Measurements from ENCODE around the gene CD200R1.

The CD200R1 gene

DNA sequence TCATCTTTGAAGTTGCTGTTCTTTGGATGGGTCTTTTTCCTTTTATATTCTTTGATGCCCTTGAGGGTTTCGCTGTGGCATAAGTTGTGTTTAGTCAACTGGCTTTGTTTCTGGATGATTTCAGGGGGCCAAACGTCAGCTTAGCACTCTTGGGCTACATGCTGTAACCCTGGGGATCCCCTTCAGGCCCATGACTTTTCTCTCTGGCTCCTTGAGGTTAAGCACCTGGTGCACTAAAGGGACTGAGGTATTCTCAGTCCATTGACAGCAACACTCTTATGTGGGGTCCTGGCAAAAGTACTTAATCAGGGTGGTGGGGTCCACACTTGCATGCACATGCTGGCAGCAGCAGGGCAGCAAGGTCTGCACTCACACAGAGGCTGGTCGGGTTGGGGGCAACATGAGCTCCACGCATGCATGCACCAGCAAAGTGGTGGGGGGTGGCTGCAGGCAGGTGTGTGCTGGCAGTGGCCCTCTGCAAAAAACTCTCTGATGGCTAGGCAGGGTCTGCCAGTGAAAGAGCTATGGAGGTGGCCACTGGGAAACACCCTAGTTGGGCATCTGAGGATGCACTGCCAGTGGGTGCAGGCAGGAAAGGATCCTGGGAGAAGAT, 90.1 kb downstream of the CD200R1 start:
- DNase-seq: no peak

GRCh38 chr3:112881891-112882290, 93.0 kb downstream of the CD200R1 start:
- DNase-seq: no peak

GRCh38 chr3:112875561-112875960, 99.3 kb downstream of the CD200R1 start:
- no peak for DNase-seq

DNA sequence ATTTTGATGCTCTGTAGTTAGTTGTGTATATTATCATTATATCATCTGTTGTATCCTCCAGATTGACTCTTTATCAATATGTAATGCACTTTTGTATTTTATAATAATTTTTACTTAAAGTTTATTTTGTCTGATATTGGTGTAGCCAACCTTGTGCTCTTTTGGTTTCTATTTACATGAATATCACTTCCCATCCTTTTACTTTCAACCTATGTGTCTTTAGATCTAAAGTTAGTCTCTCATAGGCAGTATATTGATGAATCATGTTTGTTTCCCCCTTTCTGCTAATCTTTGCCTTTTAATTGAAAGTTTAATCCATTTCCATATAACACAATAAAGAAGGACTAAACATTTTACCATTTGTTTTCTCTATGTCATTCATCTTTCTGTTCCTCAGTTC, 100.2 kb downstream of the CD200R1 start:
- no peak for DNase-seq

DNA sequence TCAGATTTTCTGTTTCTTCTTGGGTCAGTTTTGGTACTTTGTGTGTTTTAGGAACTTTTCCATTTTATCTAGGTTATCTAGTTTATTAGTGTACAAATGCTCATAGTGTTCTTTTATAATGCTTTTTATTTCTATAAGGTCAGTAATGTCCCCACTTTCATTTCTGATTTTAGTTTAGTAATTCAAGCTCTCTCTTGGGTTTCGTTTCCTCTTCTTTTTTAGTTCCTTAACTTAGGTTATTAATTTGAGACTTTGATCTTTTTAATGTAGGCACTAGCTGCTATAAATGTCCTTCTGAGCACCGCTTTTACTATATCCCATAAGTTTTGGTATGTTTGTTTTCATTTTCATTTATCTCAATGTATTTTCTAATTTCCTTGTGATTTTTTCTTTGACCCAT, 101.3 kb downstream of the CD200R1 start:
- DNase-seq: no peak

DNA sequence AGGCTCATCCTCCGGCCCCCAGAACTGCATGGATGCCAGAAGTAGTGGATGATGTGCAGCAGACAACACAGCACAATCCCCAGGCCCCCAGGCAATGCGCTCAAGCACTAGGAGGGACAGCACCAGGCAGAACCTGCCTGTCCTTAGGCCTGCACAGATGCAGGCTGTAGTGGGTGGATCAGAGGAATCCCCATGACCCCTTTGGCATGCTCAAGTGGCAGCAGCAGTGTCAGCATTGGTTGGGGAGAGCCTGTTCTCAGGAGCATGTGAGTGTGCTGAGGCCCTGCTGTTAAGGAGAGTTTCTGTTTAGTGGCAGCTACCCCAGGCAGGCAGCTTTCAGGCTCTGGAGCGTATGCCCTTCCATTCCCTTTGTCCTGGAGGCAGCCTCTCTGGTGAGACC, 103.2 kb downstream of the CD200R1 start:
- DNase-seq: no peak

All from AML-193 (cell line).